Endothelial cell (in vitro differentiated cells): ENCODE results near the gene LMOD3. TPM values are rescaled to one million over a fixed set of nuclear protein-coding genes. Genes with fewer than 3 reads are reported as not detected.

Experiments used
- DNase-seq: peaks from one replicate; pipeline ENCODE4 v3.0.0; 2021; ENCODE audit warnings: low spot score
- H3K27ac Mint-ChIP-seq: one replicate; pipeline ENCODE4 v1.8.0; 2021; ENCODE audit warnings: mixed read lengths, inconsistent platforms; ENCODE audit not compliant: unreplicated experiment
- H3K27me3 Mint-ChIP-seq: one replicate; pipeline ENCODE4 v1.8.0; 2021; ENCODE audit warnings: mild to moderate bottlenecking, moderate library complexity, mixed read lengths, inconsistent platforms; ENCODE audit not compliant: unreplicated experiment
- H3K36me3 Mint-ChIP-seq: one replicate; pipeline ENCODE4 v1.8.0; 2021; ENCODE audit warnings: mild to moderate bottlenecking, low read depth, mixed read lengths, inconsistent platforms; ENCODE audit not compliant: unreplicated experiment
- H3K4me1 Mint-ChIP-seq: one replicate; pipeline ENCODE4 v1.8.0; 2021; ENCODE audit warnings: mild to moderate bottlenecking, mixed read lengths, inconsistent platforms; ENCODE audit not compliant: unreplicated experiment
- H3K4me3 Mint-ChIP-seq: one replicate; pipeline ENCODE4 v1.8.0; 2021; ENCODE audit warnings: mild to moderate bottlenecking, mixed read lengths, inconsistent platforms; ENCODE audit not compliant: unreplicated experiment
- H3K9me3 Mint-ChIP-seq: one replicate; pipeline ENCODE4 v1.8.0; 2021; ENCODE audit warnings: mixed read lengths, inconsistent platforms; ENCODE audit not compliant: unreplicated experiment
- total RNA-seq: library from RNA; stranded (reverse); fragmentation: NEBNext Ultra II Directional; extraction: Animal tissue kit (Norgen Biotek cat#: 25700); gene quantifications from one replicate; pipeline ENCODE4 v1.2.1, GENCODE V29; 2021; ENCODE audit not compliant: unreplicated experiment
- TF ChIP-seq, protein P1 (sequence below): fragments of 200-600 bp; sonication (generic); IDR thresholded peaks from one replicate; pipeline ENCODE4 v1.5.0; 2021; ENCODE audit warnings: antibody characterized with exemption; ENCODE audit not compliant: unreplicated experiment

LMOD3 gene
- total RNA-seq, 1 donor from 2014 or later, result not detected

DNA sequence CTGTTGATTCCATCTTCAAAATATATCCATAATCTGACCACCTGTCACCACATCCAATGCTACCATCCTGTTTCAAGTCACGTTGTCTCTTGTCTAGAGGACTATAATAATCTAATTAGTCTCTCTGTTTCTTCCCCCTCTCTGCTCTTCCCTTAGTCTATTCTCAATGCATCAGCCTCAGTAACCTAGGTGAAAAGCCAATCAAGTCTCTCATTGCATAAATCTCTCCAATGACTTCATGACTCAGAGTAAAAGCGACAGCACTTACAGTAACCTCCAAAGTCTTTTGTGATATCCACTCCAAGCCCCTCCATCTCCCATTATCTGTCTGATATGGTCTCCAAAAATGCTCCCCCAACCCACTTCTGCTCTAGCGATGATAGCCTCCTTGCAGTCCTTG lies 49.5 kb downstream of the LMOD3 start:
- peak overlapping the region; percentile 5 for H3K27ac Mint-ChIP-seq
- H3K4me1 Mint-ChIP-seq, result no peaks in the 10 kb centered on the region
- peaks cover 9% of the 10 kb centered on the region for H3K36me3 Mint-ChIP-seq
- H3K9me3 Mint-ChIP-seq, result no peaks in the 10 kb centered on the region
- no peak overlapping the region for H3K4me3 Mint-ChIP-seq
- TF ChIP-seq, protein P1, sequence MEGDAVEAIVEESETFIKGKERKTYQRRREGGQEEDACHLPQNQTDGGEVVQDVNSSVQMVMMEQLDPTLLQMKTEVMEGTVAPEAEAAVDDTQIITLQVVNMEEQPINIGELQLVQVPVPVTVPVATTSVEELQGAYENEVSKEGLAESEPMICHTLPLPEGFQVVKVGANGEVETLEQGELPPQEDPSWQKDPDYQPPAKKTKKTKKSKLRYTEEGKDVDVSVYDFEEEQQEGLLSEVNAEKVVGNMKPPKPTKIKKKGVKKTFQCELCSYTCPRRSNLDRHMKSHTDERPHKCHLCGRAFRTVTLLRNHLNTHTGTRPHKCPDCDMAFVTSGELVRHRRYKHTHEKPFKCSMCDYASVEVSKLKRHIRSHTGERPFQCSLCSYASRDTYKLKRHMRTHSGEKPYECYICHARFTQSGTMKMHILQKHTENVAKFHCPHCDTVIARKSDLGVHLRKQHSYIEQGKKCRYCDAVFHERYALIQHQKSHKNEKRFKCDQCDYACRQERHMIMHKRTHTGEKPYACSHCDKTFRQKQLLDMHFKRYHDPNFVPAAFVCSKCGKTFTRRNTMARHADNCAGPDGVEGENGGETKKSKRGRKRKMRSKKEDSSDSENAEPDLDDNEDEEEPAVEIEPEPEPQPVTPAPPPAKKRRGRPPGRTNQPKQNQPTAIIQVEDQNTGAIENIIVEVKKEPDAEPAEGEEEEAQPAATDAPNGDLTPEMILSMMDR, result no peak
- peaks cover 3% of the 10 kb centered on the region for H3K27me3 Mint-ChIP-seq
- DNase-seq, result no peak

DNA sequence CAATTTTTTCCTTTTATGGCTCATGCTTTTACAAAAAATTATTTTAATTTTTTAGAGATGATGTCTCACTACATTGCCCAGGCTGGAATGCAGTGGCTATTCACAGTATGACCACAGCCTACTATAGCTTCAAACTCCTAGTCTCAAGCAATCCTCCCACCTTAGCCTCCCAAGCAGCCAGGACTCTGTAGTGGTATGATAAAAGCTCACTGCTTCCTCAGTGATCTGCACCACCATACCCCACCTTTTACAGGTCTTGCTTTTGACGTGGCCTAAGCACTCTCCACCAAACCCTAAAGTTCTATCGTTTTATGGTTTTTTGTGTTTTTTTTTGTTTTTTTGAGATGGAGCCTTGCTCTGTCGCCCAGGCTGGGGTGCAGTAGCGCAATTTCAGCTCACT lies 56.3 kb downstream of the LMOD3 start:
- no peak overlapping the region for H3K4me3 Mint-ChIP-seq

DNA sequence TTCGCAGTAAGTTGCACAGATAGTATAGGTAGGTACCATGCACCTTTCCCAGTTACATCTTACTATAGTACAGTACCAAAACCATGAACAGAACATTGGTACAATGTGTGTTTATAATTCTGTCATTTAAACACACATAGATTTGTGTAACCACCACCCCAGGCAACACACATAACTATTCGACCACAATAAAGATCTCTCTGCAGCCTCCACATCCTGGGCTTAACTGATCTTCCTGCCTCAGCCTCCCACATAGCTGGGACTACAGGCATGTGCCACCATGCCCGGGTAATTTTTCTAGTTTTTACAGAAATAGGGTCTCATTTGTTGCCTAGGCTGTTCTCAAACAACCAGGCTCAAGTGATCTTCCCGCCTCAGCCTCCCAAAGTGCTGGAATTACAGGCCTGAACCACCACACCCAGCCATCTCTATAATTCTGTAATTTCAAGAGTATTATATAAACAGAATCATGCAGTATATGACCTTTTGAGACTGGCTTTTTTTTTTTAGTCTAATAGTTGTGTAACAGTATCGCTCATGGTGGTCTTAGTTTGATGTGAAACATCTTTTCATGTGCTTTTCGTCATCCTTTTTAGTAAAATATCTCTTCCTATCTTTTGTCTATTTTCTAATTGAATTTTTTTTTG lies 57.0 kb downstream of the LMOD3 start:
- no peak for DNase-seq
- Mint-ChIP-seq H3K9me3 (no peaks in the 10 kb centered on the region), H3K4me1 (no peaks in the 10 kb centered on the region), H3K36me3 (peaks cover 18% of the 10 kb centered on the region), H3K27ac (no peak overlapping the region), H3K27me3 (no peaks in the 10 kb centered on the region), H3K4me3 (no peak overlapping the region)
- TF ChIP-seq, protein P1, result no peak

More for the DNA sequence above, 56.3 kb downstream of the LMOD3 start:
- Mint-ChIP-seq H3K9me3 (no peaks in the 10 kb centered on the region), H3K36me3 (peaks cover 17% of the 10 kb centered on the region), H3K4me1 (no peaks in the 10 kb centered on the region), H3K27ac (no peak overlapping the region), H3K27me3 (peaks cover 3% of the 10 kb centered on the region)
- no peak for DNase-seq
- TF ChIP-seq, protein P1, result no peak

DNA sequence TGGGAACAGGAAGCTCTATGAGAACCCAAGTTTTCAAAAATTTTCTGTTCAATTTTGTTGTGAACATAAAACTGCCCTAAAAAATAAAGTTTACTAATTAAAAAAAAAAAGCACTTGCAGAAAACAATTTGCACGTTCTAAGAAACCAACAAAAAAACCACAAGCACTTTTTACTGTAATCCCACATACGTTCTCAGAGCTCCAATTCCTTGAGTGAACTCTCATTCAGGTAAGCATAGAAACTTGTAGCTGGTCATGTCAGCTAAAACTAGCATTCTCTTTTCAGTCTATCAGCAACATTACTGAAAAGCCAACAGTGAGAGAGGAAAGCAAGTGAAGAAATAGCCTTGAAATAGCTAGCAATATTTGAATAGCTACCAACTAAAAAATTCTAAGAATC lies 58.8 kb downstream of the LMOD3 start:
- H3K4me1 Mint-ChIP-seq, result no peaks in the 10 kb centered on the region
- no peaks in the 10 kb centered on the region for H3K9me3 Mint-ChIP-seq
- DNase-seq, result no peak
- no peak overlapping the region for H3K4me3 Mint-ChIP-seq
- peaks cover 32% of the 10 kb centered on the region for H3K36me3 Mint-ChIP-seq
- H3K27ac Mint-ChIP-seq, result no peak overlapping the region
- TF ChIP-seq, protein P1, result no peak
- no peaks in the 10 kb centered on the region for H3K27me3 Mint-ChIP-seq

DNA sequence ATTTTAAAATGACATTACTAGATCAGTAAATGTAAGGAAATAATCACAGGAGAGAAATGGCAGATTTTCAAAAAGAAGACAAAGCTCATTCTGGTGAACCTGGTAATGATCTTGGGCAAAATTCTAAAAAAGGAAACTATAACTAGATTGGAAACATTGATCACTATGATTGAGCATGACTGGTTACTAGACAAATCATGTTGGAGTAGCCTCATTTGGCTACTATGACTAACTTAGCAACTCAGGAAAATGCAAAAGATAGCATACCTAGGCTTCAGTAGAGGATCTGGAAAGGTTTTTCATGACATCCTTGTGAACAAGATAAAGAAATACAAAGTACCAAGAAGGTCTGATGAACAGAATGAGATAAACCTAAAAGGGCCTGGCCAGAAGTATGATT lies 62.7 kb downstream of the LMOD3 start:
- no peak overlapping the region for H3K27ac Mint-ChIP-seq
- H3K4me1 Mint-ChIP-seq, result no peaks in the 10 kb centered on the region
- H3K36me3 Mint-ChIP-seq, result peaks cover 43% of the 10 kb centered on the region
- no peaks in the 10 kb centered on the region for H3K27me3 Mint-ChIP-seq
- no peak overlapping the region for H3K4me3 Mint-ChIP-seq
- no peaks in the 10 kb centered on the region for H3K9me3 Mint-ChIP-seq
- TF ChIP-seq, protein P1, result no peak
- DNase-seq, result no peak
